Fibroblast of mammary gland (primary cell): Measurements from ENCODE around the gene ZNF274.

Experiments
- DNase-seq: peaks from one replicate; pipeline ENCODE4 v3.0.0-alpha.2; 2010; ENCODE audit warnings: low read depth
- H3K4me3 ChIP-seq: 2 replicates; pipeline ENCODE4 v1.5.1; 2011; ENCODE audit warnings: low read depth, mild to moderate bottlenecking, low read length, moderate library complexity; ENCODE audit not compliant: control insufficient read depth
- TF ChIP-seq, protein P1 (sequence below): conservative IDR thresholded peaks from 2 replicates; pipeline ENCODE4 v1.5.1; 2011; ENCODE audit warnings: low read depth, low read length, inconsistent platforms; ENCODE audit not compliant: control insufficient read depth, insufficient read depth

ZNF274 gene

GRCh38 chr19:58212336-58213074, 29.6 kb downstream of the ZNF274 start:
- H3K4me3 ChIP-seq: no peak overlapping the region
- peak; percentile 20 for DNase-seq

GRCh38 chr19:58213075-58213369, 30.2 kb downstream of the ZNF274 start:
- TF ChIP-seq, protein P1, sequence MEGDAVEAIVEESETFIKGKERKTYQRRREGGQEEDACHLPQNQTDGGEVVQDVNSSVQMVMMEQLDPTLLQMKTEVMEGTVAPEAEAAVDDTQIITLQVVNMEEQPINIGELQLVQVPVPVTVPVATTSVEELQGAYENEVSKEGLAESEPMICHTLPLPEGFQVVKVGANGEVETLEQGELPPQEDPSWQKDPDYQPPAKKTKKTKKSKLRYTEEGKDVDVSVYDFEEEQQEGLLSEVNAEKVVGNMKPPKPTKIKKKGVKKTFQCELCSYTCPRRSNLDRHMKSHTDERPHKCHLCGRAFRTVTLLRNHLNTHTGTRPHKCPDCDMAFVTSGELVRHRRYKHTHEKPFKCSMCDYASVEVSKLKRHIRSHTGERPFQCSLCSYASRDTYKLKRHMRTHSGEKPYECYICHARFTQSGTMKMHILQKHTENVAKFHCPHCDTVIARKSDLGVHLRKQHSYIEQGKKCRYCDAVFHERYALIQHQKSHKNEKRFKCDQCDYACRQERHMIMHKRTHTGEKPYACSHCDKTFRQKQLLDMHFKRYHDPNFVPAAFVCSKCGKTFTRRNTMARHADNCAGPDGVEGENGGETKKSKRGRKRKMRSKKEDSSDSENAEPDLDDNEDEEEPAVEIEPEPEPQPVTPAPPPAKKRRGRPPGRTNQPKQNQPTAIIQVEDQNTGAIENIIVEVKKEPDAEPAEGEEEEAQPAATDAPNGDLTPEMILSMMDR: no peak
- DNase-seq: no peak
- H3K4me3 ChIP-seq: no peak overlapping the region

More at GRCh38 chr19:58212336-58213074, 29.6 kb downstream of the ZNF274 start:
- TF ChIP-seq, protein P1: no peak

- no peak overlapping the region for H3K4me3 ChIP-seq
- no peak for DNase-seq
- TF ChIP-seq, protein P1: no peak
Observed at GRCh38 chr19:58217069-58217481, 34.2 kb downstream of the ZNF274 start.

GRCh38 chr19:58217607-58218391, 34.9 kb downstream of the ZNF274 start:
- TF ChIP-seq, protein P1: no peak
- H3K4me3 ChIP-seq: no peak overlapping the region
- DNase-seq: no peak

GRCh38 chr19:58218899-58219298, 36.0 kb downstream of the ZNF274 start:
- TF ChIP-seq, protein P1: peak; percentile 6
- peak; percentile 34 for DNase-seq
- no peak overlapping the region for H3K4me3 ChIP-seq

GRCh38 chr19:58227964-58228584, 45.2 kb downstream of the ZNF274 start:
- peak overlapping the region; percentile 77 for H3K4me3 ChIP-seq
- TF ChIP-seq, protein P1: no peak
- peak; percentile 5 for DNase-seq
